ES-I3 (cell line): ENCODE data around the gene UNC5CL.

Source experiments
- H3K36me3 ChIP-seq: 2 replicates; pipeline ENCODE4 v1.6.1; 2013; ENCODE audit warnings: mild to moderate bottlenecking, low read length, control low read depth, moderate library complexity; ENCODE audit not compliant: insufficient read depth
- H3K4me1 ChIP-seq: 2 replicates; pipeline ENCODE4 v1.6.1; 2013; ENCODE audit warnings: mild to moderate bottlenecking, control low read depth, low read length; ENCODE audit not compliant: insufficient read depth
- H3K9ac ChIP-seq: 2 replicates; pipeline ENCODE4 v1.6.1; 2013; ENCODE audit warnings: low read depth, mild to moderate bottlenecking, low read length, moderate library complexity
- H3K9me3 ChIP-seq: 2 replicates; pipeline ENCODE4 v1.6.1; 2013; ENCODE audit warnings: mild to moderate bottlenecking, low read length, moderate library complexity; ENCODE audit not compliant: control insufficient read depth, insufficient read depth

UNC5CL gene

GRCh38 chr6:41038205-41038604, 816 bp downstream of the UNC5CL start:
- Histone ChIP-seq H3K36me3 (no peaks in the 10 kb centered on the region; the same call in 1 of the 2 replicates), H3K9ac (no peak overlapping the region), H3K9me3 (no peaks in the 10 kb centered on the region), H3K4me1 (peaks cover 23% of the 10 kb centered on the region; the same call in 1 of the 2 replicates)

- Histone ChIP-seq H3K4me1 (peaks cover 23% of the 10 kb centered on the region; the same call in 1 of the 2 replicates), H3K36me3 (no peaks in the 10 kb centered on the region; the same call in 1 of the 2 replicates), H3K9me3 (no peaks in the 10 kb centered on the region), H3K9ac (no peak overlapping the region)
Measured at GRCh38 chr6:41037107-41037900, 1.7 kb downstream of the UNC5CL start.

GRCh38 chr6:41036601-41037000, 2.4 kb downstream of the UNC5CL start:
- Histone ChIP-seq H3K9ac (no peak overlapping the region), H3K36me3 (no peaks in the 10 kb centered on the region; the same call in 1 of the 2 replicates), H3K4me1 (peaks cover 23% of the 10 kb centered on the region; the same call in 1 of the 2 replicates), H3K9me3 (no peaks in the 10 kb centered on the region)

- Histone ChIP-seq H3K4me1 (peaks cover 23% of the 10 kb centered on the region; the same call in 1 of the 2 replicates), H3K36me3 (no peaks in the 10 kb centered on the region; the same call in 1 of the 2 replicates), H3K9me3 (no peaks in the 10 kb centered on the region), H3K9ac (no peak overlapping the region)
Measured at GRCh38 chr6:41036186-41036585, 2.8 kb downstream of the UNC5CL start.

GRCh38 chr6:41033776-41034175, 5.2 kb downstream of the UNC5CL start:
- Histone ChIP-seq H3K4me1 (peaks cover 7% of the 10 kb centered on the region; the same call in 1 of the 2 replicates), H3K36me3 (no peaks in the 10 kb centered on the region; the same call in 1 of the 2 replicates), H3K9ac (no peak overlapping the region), H3K9me3 (no peaks in the 10 kb centered on the region)

- H3K4me1 ChIP-seq = peaks cover 7% of the 10 kb centered on the region; the same call in 1 of the 2 replicates
- no peaks in the 10 kb centered on the region for H3K9me3 ChIP-seq
- no peaks in the 10 kb centered on the region; the same call in 1 of the 2 replicates for H3K36me3 ChIP-seq
- no peak overlapping the region for H3K9ac ChIP-seq
Measured at GRCh38 chr6:41032830-41033229, 6.2 kb downstream of the UNC5CL start.

- no peaks in the 10 kb centered on the region for H3K9me3 ChIP-seq
- peak overlapping the region; percentile 73 for H3K9ac ChIP-seq
- H3K36me3 ChIP-seq = no peaks in the 10 kb centered on the region
- peaks cover 16% of the 10 kb centered on the region; the same call in 1 of the 2 replicates for H3K4me1 ChIP-seq
Measured at GRCh38 chr6:41028561-41029412, 10.2 kb downstream of the UNC5CL start.

- peak overlapping the region; percentile 73 for H3K9ac ChIP-seq
- H3K9me3 ChIP-seq = no peaks in the 10 kb centered on the region
- peaks cover 16% of the 10 kb centered on the region; the same call in 1 of the 2 replicates for H3K4me1 ChIP-seq
- H3K36me3 ChIP-seq = no peaks in the 10 kb centered on the region
Measured at GRCh38 chr6:41027799-41028560, 11.0 kb downstream of the UNC5CL start.

GRCh38 chr6:41027241-41027640, 11.8 kb downstream of the UNC5CL start:
- Histone ChIP-seq H3K9me3 (no peaks in the 10 kb centered on the region), H3K36me3 (no peaks in the 10 kb centered on the region), H3K9ac (peak overlapping the region; percentile 73), H3K4me1 (peaks cover 16% of the 10 kb centered on the region; the same call in 1 of the 2 replicates)

- no peaks in the 10 kb centered on the region for H3K9me3 ChIP-seq
- H3K36me3 ChIP-seq = no peaks in the 10 kb centered on the region
- peaks cover 16% of the 10 kb centered on the region; the same call in 1 of the 2 replicates for H3K4me1 ChIP-seq
- H3K9ac ChIP-seq = no peak overlapping the region
Measured at GRCh38 chr6:41025966-41026530, 13.0 kb downstream of the UNC5CL start.

GRCh38 chr6:41023114-41023513, 15.9 kb downstream of the UNC5CL start:
- no peaks in the 10 kb centered on the region for H3K36me3 ChIP-seq
- no peak overlapping the region for H3K9ac ChIP-seq
- peaks cover 10% of the 10 kb centered on the region; the same call in 1 of the 2 replicates for H3K4me1 ChIP-seq
- no peaks in the 10 kb centered on the region for H3K9me3 ChIP-seq

GRCh38 chr6:41022294-41022693, 16.7 kb downstream of the UNC5CL start:
- Histone ChIP-seq H3K9me3 (no peaks in the 10 kb centered on the region), H3K36me3 (no peaks in the 10 kb centered on the region), H3K9ac (no peak overlapping the region), H3K4me1 (peaks cover 9% of the 10 kb centered on the region; the same call in 1 of the 2 replicates)

GRCh38 chr6:41021832-41022231, 17.2 kb downstream of the UNC5CL start:
- Histone ChIP-seq H3K9ac (no peak overlapping the region), H3K36me3 (no peaks in the 10 kb centered on the region), H3K9me3 (no peaks in the 10 kb centered on the region), H3K4me1 (peaks cover 4% of the 10 kb centered on the region; the same call in 1 of the 2 replicates)
